Testis (tissue), 2 donors: ENCODE results near the gene TRIM49D1.
"Not testable (repeated sequence)": the region's sequence is repeated elsewhere in the genome, so short reads cannot be mapped to it uniquely, and the experiment has no call there.

Experiments
- CTCF ChIP-seq, 3 experiments: fragments of 450-650 bp in 2 of 3; fragments of 200-600 bp in 1 of 3; sonication (generic) in 1 of 3; IDR thresholded peaks; one replicate each; pipeline ENCODE4 v1.5.1; 2016 to 2019; ENCODE audit warnings: antibody characterized with exemption in 3 of 3, mild to moderate bottlenecking in 2 of 3, moderate library complexity in 1 of 3
- POLR2A ChIP-seq: fragments of 450-650 bp; IDR thresholded peaks from one replicate; pipeline ENCODE4 v1.6.1; 2017; ENCODE audit warnings: antibody characterized with exemption, mild to moderate bottlenecking, moderate library complexity

GRCh38 chr11:89960833-89961232 is 38.8 kb upstream of the TRIM49D1 start:
- TF ChIP-seq CTCF (IDR thresholded peaks at IDR 0.05); POLR2A: not testable (repeated sequence)
